ENCODE data around the gene RIBC2. TPM values are rescaled to one million over a fixed set of nuclear protein-coding genes. Genes with fewer than 3 reads are reported as not detected.

RIBC2 gene
- total and polyA plus RNA-seq, 2 of the 4 experiments (the other 2 are of a cell fraction): 0.29 to 0.36 TPM

DNA sequence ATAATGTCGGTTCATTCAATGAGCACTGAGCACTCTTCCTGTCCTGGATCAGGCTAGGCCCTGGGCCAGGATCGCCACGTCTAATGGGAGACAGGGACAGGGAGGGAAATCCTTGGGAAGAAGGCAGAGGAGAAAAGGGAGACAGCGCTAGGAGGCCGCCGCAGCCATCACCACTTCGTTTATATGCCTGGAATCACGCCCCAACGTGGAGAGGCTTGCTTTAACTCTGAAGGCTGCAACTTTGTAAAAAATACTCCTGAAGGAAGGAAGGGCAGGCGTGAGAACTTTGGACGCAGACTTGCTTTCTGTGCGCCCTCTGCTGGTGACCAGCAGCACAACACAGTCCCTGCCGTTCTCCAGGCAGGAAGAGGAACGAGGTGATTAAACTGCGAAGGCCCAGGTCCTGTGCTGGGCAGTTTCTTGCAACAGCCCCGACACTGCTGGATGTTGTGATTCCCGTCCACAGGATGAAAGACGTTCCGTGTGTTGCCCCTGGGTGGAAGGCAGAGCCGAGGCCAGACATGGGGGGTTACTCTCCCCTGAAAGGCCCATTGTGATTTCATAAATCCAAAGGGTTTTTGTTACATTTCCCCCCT lies 22.1 kb downstream of the RIBC2 start:
- Histone ChIP-seq H3K14ac (replicated peaks; ENCODE audit: low read depth, low read length) (peak overlapping the region; percentile 84), H4K20me1 (ENCODE audit: insufficient read depth, low read length) (no peaks in the 10 kb centered on the region), H3K9me3 (ENCODE audit: control insufficient read depth, insufficient read depth, low read length) (no peaks in the 10 kb centered on the region), H3K4ac (ENCODE audit: low read depth, low read length) (peak overlapping the region; percentile 89), H3K4me1 (ENCODE audit: control insufficient read depth, insufficient read depth, low read length) (0 out of 2 replicates have a peak, but pooled peaks cover 2% of the 10 kb centered on the region), H3K4me2 (ENCODE audit: low read depth, low read length) (no peak overlapping the region), H3K27me3 (ENCODE audit: control insufficient read depth, insufficient read depth, low read length) (no peaks in the 10 kb centered on the region), H3K9me1 (ENCODE audit: insufficient read depth, low read length) (no peaks in the 10 kb centered on the region), H4K8ac (ENCODE audit: low read depth in 2 of 2, low read length in 2 of 2) (peak overlapping the region; percentile 8 to 95; a peak in 3 of 4 replicates), H2BK5ac (ENCODE audit: low read depth, low read length, poor library complexity, severe bottlenecking) (no peak overlapping the region), H2BK15ac (ENCODE audit: low read depth, low read length) (peak overlapping the region; percentile 57; the same call in 2 of the 3 replicates), H4K5ac (ENCODE audit: low read depth, low read length) (peak overlapping the region; percentile 73; the same call in 1 of the 2 replicates), H3K36me3 (ENCODE audit: control insufficient read depth, insufficient read depth, low read length) (no peaks in the 10 kb centered on the region), H3K4me3 (ENCODE audit: insufficient read depth, low read depth, low read length) (no peak overlapping the region), H2AFZ (replicated peaks; ENCODE audit: low read length, poor library complexity) (peak overlapping the region; percentile 97), H4K91ac (ENCODE audit: insufficient read depth, low read depth, low read length) (peak overlapping the region; percentile 87), H3K18ac (ENCODE audit: low read depth, low read length) (no peak overlapping the region; the same call in 1 of the 2 replicates), H3K56ac (ENCODE audit: extremely low read depth, insufficient read depth, low read length) (peak overlapping the region; percentile 17; the same call in 1 of the 2 replicates), H3K23ac (ENCODE audit: low read depth, low read length) (peak overlapping the region; percentile 71; the same call in 1 of the 2 replicates), H2BK120ac (ENCODE audit: low read depth, low read length) (peak overlapping the region; percentile 89), H2AK9ac (replicated peaks; ENCODE audit: low read depth, low read length, poor library complexity) (peak overlapping the region; percentile 95), H2AK5ac (ENCODE audit: low read depth, low read length) (peak overlapping the region; percentile 70), H3K9ac (ENCODE audit: low read depth, low read length) (peak overlapping the region; percentile 9), H3K27ac (ENCODE audit: insufficient read depth, low read length) (peak overlapping the region; percentile 8; the same call in 1 of the 2 replicates), H3K79me1 (ENCODE audit: low read depth in 1 of 2, low read length in 2 of 2) (no peaks in the 10 kb centered on the region), H2BK20ac (ENCODE audit: low read depth, low read length) (peak overlapping the region; percentile 88)
- POLR2A ChIA-PET (ENCODE audit: unreplicated experiment): no interaction called here
- 41% methylated on average over 5 of the region's 20 CpGs; no CpG with 5 or more reads in 1 of the 2 experiments for WGBS, 2 experiments (ENCODE audit: extremely low coverage in 2 of 2, insufficient read length in 1 of 2)
- ATAC-seq (ENCODE audit: low read depth): peak; percentile 96
- intact Hi-C loops (cut with micrococcal nuclease) (loop anchor here (1.0 to 5.0 kb wide), 3 partner anchors 118 to 333 kb away; no protein-coding TSS in a partner anchor), dilution Hi-C loops (cut with HindIII; ENCODE audit: low sequenced_read_pairs, unreplicated experiment) (no loop called here), in situ Hi-C loops (cut with MboI; ENCODE audit: low sequenced_read_pairs) (no loop called here)
- TF ChIP-seq SMC3 (IDR thresholded peaks at IDR 0.05; ENCODE audit: low read depth, low read length): peak; percentile 96
- TF ChIP-seq CHD1 (IDR thresholded peaks at IDR 0.05; ENCODE audit: low read depth, low read length): no peak
- TF ChIP-seq FOS (IDR thresholded peaks at IDR 0.05; ENCODE audit: low read depth, low read length): no peak
- peak; percentile 88 for TF ChIP-seq RAD21 (IDR thresholded peaks at IDR 0.05; ENCODE audit: low read length)
- no peak for TF ChIP-seq BHLHE40 (IDR thresholded peaks at IDR 0.05; ENCODE audit: low read depth, low read length)
- no peak for TF ChIP-seq CEBPB (IDR thresholded peaks at IDR 0.05; ENCODE audit: low read depth, low read length)
- TF ChIP-seq USF2 (IDR thresholded peaks at IDR 0.05; ENCODE audit: low read depth, low read length): no peak
- 0 out of 2 replicates have a peak, but pooled peaks have one; percentile 35 for TF ChIP-seq POLR2A (IDR thresholded peaks at IDR 0.05; ENCODE audit: low read depth, low read length)
- peak; percentile 95 for TF ChIP-seq CTCF (conservative IDR thresholded peaks at IDR 0.05; ENCODE audit: low read depth, low read length)
- peak; percentile 34; the same call in 1 of the 2 replicates for TF ChIP-seq MXI1 (IDR thresholded peaks at IDR 0.05; ENCODE audit: borderline replicate concordance, low read depth, low read length)
- TF ChIP-seq MAZ (IDR thresholded peaks at IDR 0.05; ENCODE audit: borderline replicate concordance, low read depth, low read length): no peak
- TF ChIP-seq MAFK (IDR thresholded peaks at IDR 0.05; ENCODE audit: low read depth, low read length): no peak
- TF ChIP-seq NFE2L2 (IDR thresholded peaks at IDR 0.05; ENCODE audit: low read depth, low read length): no peak
- no peak for TF ChIP-seq RFX5 (IDR thresholded peaks at IDR 0.05; ENCODE audit: low read depth, low read length)
- CTCF ChIA-PET: no interaction called here
- no TSS peak for BruUV-seq (replicated peaks)
- peak; percentile 90 for DNase-seq

All from IMR-90 (cell line).